Measurements from ENCODE around the gene FGB. TPM values are rescaled to one million over a fixed set of nuclear protein-coding genes. Genes with fewer than 3 reads are reported as not detected.

Gene FGB
- total RNA-seq = 10 to 100 TPM in 2 of 4 donors, not detected in 2; 17.9 to 40.2 TPM

GRCh38 chr4:154562697-154563254 lies at the start of gene FGB:
Gene FGB (plus strand): TSS chr4:154563011. CDS start chr4:154563019, 8 bp downstream.
- in situ Hi-C loops (cut with MboI; ENCODE audit: low sequenced_read_pairs in 4 of 4) = loop anchor here in 1 of 4 donors (25.0 kb wide), 1 partner anchor 800 kb away; no protein-coding TSS in a partner anchor
- no peaks in the 10 kb centered on the region for H3K27me3 ChIP-seq
- TF ChIP-seq, protein P1, sequence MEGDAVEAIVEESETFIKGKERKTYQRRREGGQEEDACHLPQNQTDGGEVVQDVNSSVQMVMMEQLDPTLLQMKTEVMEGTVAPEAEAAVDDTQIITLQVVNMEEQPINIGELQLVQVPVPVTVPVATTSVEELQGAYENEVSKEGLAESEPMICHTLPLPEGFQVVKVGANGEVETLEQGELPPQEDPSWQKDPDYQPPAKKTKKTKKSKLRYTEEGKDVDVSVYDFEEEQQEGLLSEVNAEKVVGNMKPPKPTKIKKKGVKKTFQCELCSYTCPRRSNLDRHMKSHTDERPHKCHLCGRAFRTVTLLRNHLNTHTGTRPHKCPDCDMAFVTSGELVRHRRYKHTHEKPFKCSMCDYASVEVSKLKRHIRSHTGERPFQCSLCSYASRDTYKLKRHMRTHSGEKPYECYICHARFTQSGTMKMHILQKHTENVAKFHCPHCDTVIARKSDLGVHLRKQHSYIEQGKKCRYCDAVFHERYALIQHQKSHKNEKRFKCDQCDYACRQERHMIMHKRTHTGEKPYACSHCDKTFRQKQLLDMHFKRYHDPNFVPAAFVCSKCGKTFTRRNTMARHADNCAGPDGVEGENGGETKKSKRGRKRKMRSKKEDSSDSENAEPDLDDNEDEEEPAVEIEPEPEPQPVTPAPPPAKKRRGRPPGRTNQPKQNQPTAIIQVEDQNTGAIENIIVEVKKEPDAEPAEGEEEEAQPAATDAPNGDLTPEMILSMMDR (IDR thresholded peaks at IDR 0.05 in 4 of 5, conservative IDR thresholded peaks at IDR 0.05 in 1 of 5) = no peak
- TF ChIP-seq POLR2A (IDR thresholded peaks at IDR 0.05) = no peak

DNA sequence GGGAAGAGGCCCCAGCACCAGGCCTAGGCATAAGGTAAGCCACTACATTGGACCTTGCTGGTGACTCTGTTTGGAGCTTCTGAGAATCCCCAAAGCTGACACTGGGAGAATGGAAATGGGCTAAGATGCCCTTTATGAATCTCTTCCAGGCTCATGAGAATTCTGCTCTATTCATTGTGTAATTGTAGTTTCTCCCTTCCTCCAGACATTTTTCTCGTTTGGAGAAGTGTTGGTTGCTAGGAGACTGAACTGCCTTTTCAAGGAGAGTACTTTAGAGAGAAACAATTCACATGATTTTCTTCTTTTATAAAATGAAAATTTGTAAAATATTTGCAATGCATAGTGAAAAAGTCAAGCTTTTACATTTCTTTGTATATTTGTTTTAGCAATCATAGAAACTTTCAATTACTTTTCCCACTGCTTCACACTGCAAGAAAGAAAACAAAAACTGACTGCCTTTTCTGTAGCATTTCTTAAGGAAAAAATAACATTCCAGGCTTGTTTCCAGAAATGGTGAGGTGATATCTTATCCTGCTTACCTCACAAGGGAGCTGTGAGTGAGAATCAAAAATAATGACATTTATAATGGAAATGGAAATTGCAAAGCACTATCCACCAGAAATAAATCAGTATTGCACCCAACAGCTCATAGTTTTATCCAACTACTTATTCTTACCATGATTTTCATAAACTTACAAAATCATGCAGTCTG lies 46.3 kb upstream of the FGB start:
- DNase-seq = no peak
- no peaks in the 10 kb centered on the region for H3K27me3 ChIP-seq
- no peak overlapping the region for H3K4me3 ChIP-seq
- in situ Hi-C loops (cut with MboI; ENCODE audit: low sequenced_read_pairs in 4 of 4) = no loop called here
- no peaks in the 10 kb centered on the region for H3K4me1 ChIP-seq
- no peaks in the 10 kb centered on the region for H3K9me3 ChIP-seq
- H3K27ac ChIP-seq = no peak overlapping the region
- TF ChIP-seq POLR2A (IDR thresholded peaks at IDR 0.05) = no peak
- TF ChIP-seq, protein P1 (IDR thresholded peaks at IDR 0.05 in 4 of 5, conservative IDR thresholded peaks at IDR 0.05 in 1 of 5) = no peak
- intact Hi-C loops (cut with DNase I; ENCODE audit: low total_unique reads) = no loop called here
- no peaks in the 10 kb centered on the region for H3K36me3 ChIP-seq
- no peak for ATAC-seq

More at GRCh38 chr4:154562697-154563254, at the start of gene FGB:
- no peaks in the 10 kb centered on the region for H3K9me3 ChIP-seq
- H3K36me3 ChIP-seq = no peaks in the 10 kb centered on the region
- ATAC-seq (no peak), DNase-seq (no peak)
- H3K4me1 ChIP-seq = no peaks in the 10 kb centered on the region
- H3K4me3 ChIP-seq = no peak within 1 kb of the TSS
- intact Hi-C loops (cut with DNase I; ENCODE audit: low total_unique reads) = no loop called here
- H3K27ac ChIP-seq = no peak within 1 kb of the TSS

DNA sequence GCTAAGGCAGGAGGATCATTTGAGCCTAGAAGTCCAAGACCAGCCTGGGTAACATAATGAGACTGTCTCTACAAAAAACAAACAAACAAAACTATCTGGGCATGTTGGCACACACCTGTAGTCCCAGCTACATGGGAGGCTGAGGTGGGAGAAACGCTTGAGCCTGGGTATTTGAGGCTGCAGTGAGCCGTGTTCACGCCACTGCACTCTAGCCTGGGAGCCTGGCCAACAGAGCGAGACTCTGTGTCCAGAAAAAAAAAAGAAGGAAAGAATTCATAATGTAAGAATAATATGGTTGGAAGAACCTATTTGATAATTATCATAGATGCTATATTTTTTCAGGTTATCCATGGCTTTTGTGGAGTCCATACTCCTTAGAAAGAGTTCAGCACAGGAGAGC lies 45.2 kb upstream of the FGB start:
- no peaks in the 10 kb centered on the region for H3K4me1 ChIP-seq
- H3K27me3 ChIP-seq = no peaks in the 10 kb centered on the region
- no peak for DNase-seq
- no peak overlapping the region for H3K27ac ChIP-seq
- in situ Hi-C loops (cut with MboI; ENCODE audit: low sequenced_read_pairs in 4 of 4) (no loop called here), intact Hi-C loops (cut with DNase I; ENCODE audit: low total_unique reads) (no loop called here)
- no peak overlapping the region for H3K4me3 ChIP-seq
- no peak for TF ChIP-seq POLR2A (IDR thresholded peaks at IDR 0.05)
- TF ChIP-seq, protein P1 (IDR thresholded peaks at IDR 0.05 in 4 of 5, conservative IDR thresholded peaks at IDR 0.05 in 1 of 5) = no peak
- no peaks in the 10 kb centered on the region for H3K9me3 ChIP-seq
- ATAC-seq = no peak
- H3K36me3 ChIP-seq = no peaks in the 10 kb centered on the region

GRCh38 chr4:154519214-154519613 lies 43.6 kb upstream of the FGB start:
- H3K4me1 ChIP-seq = no peaks in the 10 kb centered on the region
- in situ Hi-C loops (cut with MboI; ENCODE audit: low sequenced_read_pairs in 4 of 4) = no loop called here
- intact Hi-C loops (cut with DNase I; ENCODE audit: low total_unique reads) = no loop called here
- no peak overlapping the region for H3K27ac ChIP-seq
- ATAC-seq (no peak), DNase-seq (no peak)
- no peaks in the 10 kb centered on the region for H3K27me3 ChIP-seq
- no peaks in the 10 kb centered on the region for H3K36me3 ChIP-seq
- no peak for TF ChIP-seq POLR2A (IDR thresholded peaks at IDR 0.05)
- TF ChIP-seq, protein P1 (IDR thresholded peaks at IDR 0.05 in 4 of 5, conservative IDR thresholded peaks at IDR 0.05 in 1 of 5) = no peak
- H3K9me3 ChIP-seq = no peaks in the 10 kb centered on the region
- no peak overlapping the region for H3K4me3 ChIP-seq

Measured in gastrocnemius medialis (tissue), 4 donors.